ENCODE data around the gene OGFOD1.

DNA sequence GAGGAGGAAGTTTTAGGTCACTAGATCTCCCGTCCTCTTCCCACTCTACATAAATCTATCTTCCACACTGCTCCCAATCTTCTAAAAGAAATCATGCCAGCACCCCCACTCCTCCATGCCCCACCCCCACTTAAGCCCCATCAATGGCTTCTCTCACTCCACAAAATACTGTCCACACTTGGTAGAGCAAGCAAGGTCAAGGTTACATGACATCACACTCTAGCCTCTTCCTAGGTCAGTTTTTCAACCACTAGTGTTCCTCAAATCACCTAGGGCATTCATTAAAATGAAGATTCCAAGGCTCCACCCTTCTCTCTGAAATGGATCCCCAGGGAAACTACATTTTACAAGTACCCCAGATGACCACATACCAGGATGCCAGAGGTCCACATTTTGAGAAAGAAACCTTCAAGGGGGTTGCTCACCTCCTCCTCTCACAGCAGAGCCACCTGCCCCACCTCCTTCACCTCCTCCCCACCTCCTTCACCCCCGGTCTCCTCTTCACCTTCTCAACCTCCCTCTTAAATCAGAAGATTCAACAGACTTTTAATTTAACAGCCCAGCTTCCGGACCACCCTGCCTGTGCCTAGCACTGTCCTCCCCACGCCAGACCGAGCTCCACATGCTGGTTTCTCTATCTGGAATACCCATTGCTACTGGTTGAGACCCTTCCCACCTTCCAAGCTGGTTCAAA, 29.2 kb upstream of the OGFOD1 start:
- TF ChIP-seq EZH2 (IDR thresholded peaks at IDR 0.05; ENCODE audit: low read length, missing control alignments) = no peak
- TF ChIP-seq, protein P1, sequence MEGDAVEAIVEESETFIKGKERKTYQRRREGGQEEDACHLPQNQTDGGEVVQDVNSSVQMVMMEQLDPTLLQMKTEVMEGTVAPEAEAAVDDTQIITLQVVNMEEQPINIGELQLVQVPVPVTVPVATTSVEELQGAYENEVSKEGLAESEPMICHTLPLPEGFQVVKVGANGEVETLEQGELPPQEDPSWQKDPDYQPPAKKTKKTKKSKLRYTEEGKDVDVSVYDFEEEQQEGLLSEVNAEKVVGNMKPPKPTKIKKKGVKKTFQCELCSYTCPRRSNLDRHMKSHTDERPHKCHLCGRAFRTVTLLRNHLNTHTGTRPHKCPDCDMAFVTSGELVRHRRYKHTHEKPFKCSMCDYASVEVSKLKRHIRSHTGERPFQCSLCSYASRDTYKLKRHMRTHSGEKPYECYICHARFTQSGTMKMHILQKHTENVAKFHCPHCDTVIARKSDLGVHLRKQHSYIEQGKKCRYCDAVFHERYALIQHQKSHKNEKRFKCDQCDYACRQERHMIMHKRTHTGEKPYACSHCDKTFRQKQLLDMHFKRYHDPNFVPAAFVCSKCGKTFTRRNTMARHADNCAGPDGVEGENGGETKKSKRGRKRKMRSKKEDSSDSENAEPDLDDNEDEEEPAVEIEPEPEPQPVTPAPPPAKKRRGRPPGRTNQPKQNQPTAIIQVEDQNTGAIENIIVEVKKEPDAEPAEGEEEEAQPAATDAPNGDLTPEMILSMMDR (conservative IDR thresholded peaks at IDR 0.05 in 1 of 2, IDR thresholded peaks at IDR 0.05 in 1 of 2; ENCODE audit: low read depth in 1 of 2, low read length in 2 of 2) = no peak

Data from fibroblast of lung (primary cell).